ENCODE results near the gene TUBGCP6.

- TF ChIP-seq, protein P1, sequence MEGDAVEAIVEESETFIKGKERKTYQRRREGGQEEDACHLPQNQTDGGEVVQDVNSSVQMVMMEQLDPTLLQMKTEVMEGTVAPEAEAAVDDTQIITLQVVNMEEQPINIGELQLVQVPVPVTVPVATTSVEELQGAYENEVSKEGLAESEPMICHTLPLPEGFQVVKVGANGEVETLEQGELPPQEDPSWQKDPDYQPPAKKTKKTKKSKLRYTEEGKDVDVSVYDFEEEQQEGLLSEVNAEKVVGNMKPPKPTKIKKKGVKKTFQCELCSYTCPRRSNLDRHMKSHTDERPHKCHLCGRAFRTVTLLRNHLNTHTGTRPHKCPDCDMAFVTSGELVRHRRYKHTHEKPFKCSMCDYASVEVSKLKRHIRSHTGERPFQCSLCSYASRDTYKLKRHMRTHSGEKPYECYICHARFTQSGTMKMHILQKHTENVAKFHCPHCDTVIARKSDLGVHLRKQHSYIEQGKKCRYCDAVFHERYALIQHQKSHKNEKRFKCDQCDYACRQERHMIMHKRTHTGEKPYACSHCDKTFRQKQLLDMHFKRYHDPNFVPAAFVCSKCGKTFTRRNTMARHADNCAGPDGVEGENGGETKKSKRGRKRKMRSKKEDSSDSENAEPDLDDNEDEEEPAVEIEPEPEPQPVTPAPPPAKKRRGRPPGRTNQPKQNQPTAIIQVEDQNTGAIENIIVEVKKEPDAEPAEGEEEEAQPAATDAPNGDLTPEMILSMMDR (IDR thresholded peaks at IDR 0.05; ENCODE audit: insufficient read depth, low read depth, low read length): no peak
- TF ChIP-seq EZH2 (IDR thresholded peaks at IDR 0.05; ENCODE audit: insufficient read depth, low read length): no peak
Observed at GRCh38 chr22:50261615-50262459, 17.0 kb upstream of the TUBGCP6 start, which contains the start of gene MAPK12.
